ENCODE data around the gene UFD1. TPM values are rescaled to one million over a fixed set of nuclear protein-coding genes. Genes with fewer than 3 reads are reported as not detected.

Gene UFD1
- polyA plus RNA-seq, 1 experiment = 135 TPM

DNA sequence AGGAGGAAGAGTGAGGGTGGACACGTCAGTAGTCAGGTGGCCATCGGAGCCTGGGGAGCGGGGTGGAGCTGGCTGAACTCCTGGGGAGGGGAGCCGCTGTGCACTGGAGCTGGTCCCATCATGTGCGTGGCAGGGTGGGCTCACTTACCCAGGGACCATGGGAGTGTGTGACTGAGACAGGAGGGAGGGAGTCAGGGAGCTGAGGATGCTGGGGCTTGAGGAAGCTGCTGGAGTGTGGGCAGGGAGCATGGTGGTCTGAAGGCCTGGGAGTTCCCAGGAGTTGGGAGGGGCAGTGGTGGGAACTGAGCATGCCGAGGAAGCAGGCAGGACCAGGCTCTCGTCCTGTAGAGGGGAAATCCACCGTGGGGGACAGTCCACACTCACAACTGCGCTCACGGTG lies 27.2 kb upstream of the UFD1 start:
- no peaks in the 10 kb centered on the region for H3K27me3 ChIP-seq (ENCODE audit: control insufficient read depth, insufficient read depth, low read length)
- POLR2A ChIA-PET = no interaction called here
- H3K4me3 ChIP-seq (ENCODE audit: low read depth, low read length) = no peak overlapping the region
- no peaks in the 10 kb centered on the region; the same call in 1 of the 2 replicates for H3K36me3 ChIP-seq (ENCODE audit: control insufficient read depth, insufficient read depth, low read length)
- DNase-seq (ENCODE audit: low read depth) = no peak
- CTCF ChIA-PET = no interaction called here
- TF ChIP-seq, protein P1, sequence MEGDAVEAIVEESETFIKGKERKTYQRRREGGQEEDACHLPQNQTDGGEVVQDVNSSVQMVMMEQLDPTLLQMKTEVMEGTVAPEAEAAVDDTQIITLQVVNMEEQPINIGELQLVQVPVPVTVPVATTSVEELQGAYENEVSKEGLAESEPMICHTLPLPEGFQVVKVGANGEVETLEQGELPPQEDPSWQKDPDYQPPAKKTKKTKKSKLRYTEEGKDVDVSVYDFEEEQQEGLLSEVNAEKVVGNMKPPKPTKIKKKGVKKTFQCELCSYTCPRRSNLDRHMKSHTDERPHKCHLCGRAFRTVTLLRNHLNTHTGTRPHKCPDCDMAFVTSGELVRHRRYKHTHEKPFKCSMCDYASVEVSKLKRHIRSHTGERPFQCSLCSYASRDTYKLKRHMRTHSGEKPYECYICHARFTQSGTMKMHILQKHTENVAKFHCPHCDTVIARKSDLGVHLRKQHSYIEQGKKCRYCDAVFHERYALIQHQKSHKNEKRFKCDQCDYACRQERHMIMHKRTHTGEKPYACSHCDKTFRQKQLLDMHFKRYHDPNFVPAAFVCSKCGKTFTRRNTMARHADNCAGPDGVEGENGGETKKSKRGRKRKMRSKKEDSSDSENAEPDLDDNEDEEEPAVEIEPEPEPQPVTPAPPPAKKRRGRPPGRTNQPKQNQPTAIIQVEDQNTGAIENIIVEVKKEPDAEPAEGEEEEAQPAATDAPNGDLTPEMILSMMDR (IDR thresholded peaks at IDR 0.05; ENCODE audit: insufficient read depth, low read depth, low read length) = no peak

DNA sequence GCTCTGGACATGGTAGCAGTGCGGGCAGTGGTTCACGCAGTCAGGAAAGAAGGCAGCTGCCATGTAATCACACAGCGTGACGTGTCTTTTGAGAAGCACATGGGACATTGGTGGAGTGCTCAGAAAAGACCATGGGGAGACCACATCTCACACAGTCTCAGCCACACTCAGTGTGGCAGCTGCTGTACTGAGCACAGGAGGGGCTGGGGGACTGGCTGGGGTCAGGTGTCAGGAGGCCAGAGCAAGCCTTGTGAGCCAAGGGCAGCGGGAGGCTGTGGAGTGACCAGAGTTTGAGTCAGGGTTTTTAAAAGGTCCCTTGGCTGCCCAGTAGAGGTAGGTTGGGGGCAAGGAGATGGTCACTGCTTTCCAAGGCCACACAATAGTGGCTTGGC lies 26.7 kb upstream of the UFD1 start:
- ChIA-PET POLR2A (no interaction called here), CTCF (no interaction called here)
- Histone ChIP-seq H3K36me3 (ENCODE audit: control insufficient read depth, insufficient read depth, low read length) (no peaks in the 10 kb centered on the region; the same call in 1 of the 2 replicates), H3K27me3 (ENCODE audit: control insufficient read depth, insufficient read depth, low read length) (no peaks in the 10 kb centered on the region), H3K4me3 (ENCODE audit: low read depth, low read length) (no peak overlapping the region)
- DNase-seq (ENCODE audit: low read depth) = no peak
- TF ChIP-seq, protein P1 (IDR thresholded peaks at IDR 0.05; ENCODE audit: insufficient read depth, low read depth, low read length) = no peak

DNA sequence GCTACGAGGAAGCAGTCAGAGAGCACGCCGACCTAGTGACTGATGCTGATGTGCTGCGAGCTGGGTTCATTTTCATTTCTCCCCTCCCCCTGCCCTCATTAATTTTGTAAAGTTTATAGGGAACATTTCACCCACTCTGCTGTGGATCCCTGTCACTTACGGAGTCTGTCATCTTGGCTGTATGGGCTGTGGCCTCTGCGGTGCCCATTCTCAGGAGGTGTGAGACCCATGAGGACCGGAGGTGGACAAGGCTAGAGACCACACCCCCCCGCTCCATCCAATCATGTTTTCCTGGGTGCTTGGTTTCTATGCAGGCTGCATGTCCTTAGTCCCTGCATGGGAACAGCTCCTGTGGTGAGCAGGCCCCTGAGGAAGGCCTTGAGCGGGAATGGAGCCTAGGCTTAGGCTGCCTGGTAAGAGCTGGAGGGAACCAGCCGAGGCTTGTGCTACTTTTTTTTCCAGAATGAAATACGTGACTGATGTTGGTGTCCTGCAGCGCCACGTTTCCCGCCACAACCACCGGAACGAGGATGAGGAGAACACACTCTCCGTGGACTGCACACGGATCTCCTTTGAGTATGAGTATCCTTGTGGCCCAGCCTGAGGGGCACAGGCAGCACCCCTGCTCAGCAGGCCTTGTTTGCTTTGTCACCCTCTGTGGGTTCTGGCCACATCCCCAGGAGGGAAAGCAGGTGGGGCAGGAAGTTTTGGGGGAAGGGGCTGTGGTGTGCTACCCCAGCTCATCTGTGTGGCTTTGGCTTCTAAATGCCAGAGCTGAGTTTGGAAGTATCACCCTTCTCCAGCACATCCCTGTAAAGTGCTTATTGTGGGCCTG lies 26.1 kb upstream of the UFD1 start:
- TF ChIP-seq, protein P1 (IDR thresholded peaks at IDR 0.05; ENCODE audit: insufficient read depth, low read depth, low read length) = no peak
- no peak for DNase-seq (ENCODE audit: low read depth)
- CTCF ChIA-PET = no interaction called here
- H3K4me3 ChIP-seq (ENCODE audit: low read depth, low read length) = no peak overlapping the region
- no peaks in the 10 kb centered on the region; the same call in 1 of the 2 replicates for H3K36me3 ChIP-seq (ENCODE audit: control insufficient read depth, insufficient read depth, low read length)
- no peaks in the 10 kb centered on the region for H3K27me3 ChIP-seq (ENCODE audit: control insufficient read depth, insufficient read depth, low read length)
- POLR2A ChIA-PET = no interaction called here

DNA sequence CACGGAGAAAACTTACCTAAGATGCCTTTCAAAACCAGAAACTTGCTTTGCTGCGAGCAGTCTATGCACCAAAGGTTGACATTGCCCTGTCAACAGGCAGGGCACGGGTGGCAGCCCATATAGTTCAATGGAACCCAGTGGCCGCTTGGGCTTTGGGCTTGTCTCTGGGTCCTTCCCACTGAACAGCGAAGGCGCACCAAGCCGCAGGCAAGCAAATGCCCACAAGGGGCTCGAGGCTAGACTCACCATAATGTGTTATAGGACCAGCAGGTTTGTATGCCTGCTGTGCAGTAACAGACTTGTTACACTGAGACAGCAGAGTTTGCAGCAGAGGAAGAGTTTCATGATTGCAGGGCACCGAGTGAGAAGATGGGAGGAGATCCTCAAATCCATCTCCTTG lies 24.9 kb upstream of the UFD1 start:
- no peak overlapping the region for H3K4me3 ChIP-seq (ENCODE audit: low read depth, low read length)
- DNase-seq (ENCODE audit: low read depth) = no peak
- CTCF ChIA-PET = interaction anchor here (1.8 kb wide), 1 partner anchor 126 kb away, joined by 7 read pairs; no protein-coding TSS in a partner anchor
- TF ChIP-seq, protein P1 (IDR thresholded peaks at IDR 0.05; ENCODE audit: insufficient read depth, low read depth, low read length) = no peak
- no peaks in the 10 kb centered on the region; the same call in 1 of the 2 replicates for H3K36me3 ChIP-seq (ENCODE audit: control insufficient read depth, insufficient read depth, low read length)
- H3K27me3 ChIP-seq (ENCODE audit: control insufficient read depth, insufficient read depth, low read length) = no peaks in the 10 kb centered on the region
- POLR2A ChIA-PET = no interaction called here

DNA sequence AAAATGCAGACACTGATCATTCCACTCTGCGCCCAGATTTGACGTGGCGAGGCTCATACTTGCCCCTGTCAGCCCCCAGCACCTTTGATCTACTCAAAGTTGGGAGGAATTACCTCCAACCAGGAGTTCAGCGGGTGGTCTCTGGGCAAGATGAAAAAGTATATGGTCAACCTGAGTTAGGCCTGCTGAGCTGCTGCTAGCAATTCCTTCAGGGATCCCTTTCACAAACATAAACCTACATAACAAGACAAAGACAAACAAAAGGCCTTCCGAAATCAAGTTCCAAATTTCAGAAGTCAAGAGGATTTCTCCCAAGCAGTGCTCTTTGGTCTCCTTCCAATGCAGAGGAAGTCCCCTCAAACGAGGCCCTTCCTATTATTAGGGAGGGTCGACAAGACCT lies 24.4 kb upstream of the UFD1 start:
- H3K36me3 ChIP-seq (ENCODE audit: control insufficient read depth, insufficient read depth, low read length) = no peaks in the 10 kb centered on the region; the same call in 1 of the 2 replicates
- TF ChIP-seq, protein P1 (IDR thresholded peaks at IDR 0.05; ENCODE audit: insufficient read depth, low read depth, low read length) = no peak
- no peak overlapping the region for H3K4me3 ChIP-seq (ENCODE audit: low read depth, low read length)
- CTCF ChIA-PET = interaction anchor here (1.8 kb wide), 1 partner anchor 127 kb away, joined by 7 read pairs; no protein-coding TSS in a partner anchor
- no peaks in the 10 kb centered on the region for H3K27me3 ChIP-seq (ENCODE audit: control insufficient read depth, insufficient read depth, low read length)
- POLR2A ChIA-PET = no interaction called here
- DNase-seq (ENCODE audit: low read depth) = no peak
